ENCODE data around the gene HIBCH.
"Not testable (repeated sequence)": the region's sequence is repeated elsewhere in the genome, so short reads cannot be mapped to it uniquely, and the experiment has no call there.

The HIBCH gene

DNA sequence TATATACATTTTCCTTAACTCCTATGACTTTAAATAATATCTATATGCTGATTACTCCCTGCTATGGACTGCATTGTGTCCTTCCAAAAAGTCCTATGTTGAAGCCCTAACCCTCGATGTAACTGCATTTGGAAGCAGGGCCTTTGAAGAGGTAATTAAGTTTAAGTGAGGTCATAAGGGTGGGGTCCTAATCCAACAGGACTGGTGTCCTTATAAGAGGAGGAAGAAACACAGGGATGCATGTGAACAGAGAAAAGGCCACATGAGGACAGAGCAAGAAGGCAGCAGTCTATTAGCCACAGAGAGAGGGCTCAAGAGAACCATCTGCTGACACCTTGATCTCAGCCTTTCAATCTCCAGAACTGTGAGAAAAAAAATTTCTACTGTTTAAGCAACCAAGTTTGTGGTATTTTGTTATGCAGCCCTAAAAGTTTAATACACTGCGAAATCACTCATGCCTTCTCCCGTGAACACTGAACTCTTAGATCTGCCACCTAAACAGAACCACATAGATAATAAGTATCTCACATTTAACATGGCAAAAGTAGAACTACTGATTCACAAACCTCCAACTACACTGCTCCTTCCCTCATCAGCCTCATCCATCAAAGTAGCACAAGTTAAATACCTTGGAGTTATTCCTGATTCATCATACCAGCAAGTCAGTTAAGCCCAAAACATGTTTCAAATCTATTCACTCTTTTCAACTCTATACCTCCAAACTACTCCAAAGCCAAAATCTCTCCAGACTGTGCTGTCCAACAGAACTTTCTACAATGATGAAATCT lies 65.4 kb downstream of the HIBCH start:
- DNase-seq (ENCODE audit: low read depth in 1 of 2, low spot score in 1 of 2): no peak

- DNase-seq (ENCODE audit: low read depth in 1 of 2, low spot score in 1 of 2): no peak
Measured at GRCh38 chr2:190250421-190250820, 69.2 kb downstream of the HIBCH start.

DNA sequence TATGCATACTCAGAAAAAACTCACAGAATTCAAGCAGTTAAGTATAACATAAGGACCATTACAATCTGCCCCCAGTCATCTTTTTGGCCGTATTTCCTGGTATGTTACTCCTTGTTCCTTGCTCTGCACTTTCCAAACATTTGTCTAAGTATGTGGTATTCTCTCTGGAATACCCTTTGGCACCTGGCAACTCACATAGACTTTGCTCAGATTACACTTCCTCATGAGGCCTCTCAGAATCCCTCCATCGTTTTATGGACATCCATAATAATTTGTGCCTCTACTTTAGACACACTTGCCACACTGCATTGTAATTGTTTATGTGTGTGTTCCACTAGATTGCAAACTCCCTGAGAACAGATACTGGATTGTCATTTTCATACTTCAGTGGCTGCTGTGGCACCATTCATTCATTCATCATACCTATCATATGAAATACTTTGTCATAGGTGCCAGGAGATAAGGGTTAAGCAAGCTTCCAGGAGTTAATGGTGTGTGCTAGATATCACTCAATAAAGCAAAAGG lies 84.0 kb downstream of the HIBCH start:
- DNase-seq (ENCODE audit: low read depth in 1 of 2, low spot score in 1 of 2): no peak

GRCh38 chr2:190235101-190235500 lies 84.5 kb downstream of the HIBCH start:
- DNase-seq (ENCODE audit: low read depth in 1 of 2, low spot score in 1 of 2): no peak

DNA sequence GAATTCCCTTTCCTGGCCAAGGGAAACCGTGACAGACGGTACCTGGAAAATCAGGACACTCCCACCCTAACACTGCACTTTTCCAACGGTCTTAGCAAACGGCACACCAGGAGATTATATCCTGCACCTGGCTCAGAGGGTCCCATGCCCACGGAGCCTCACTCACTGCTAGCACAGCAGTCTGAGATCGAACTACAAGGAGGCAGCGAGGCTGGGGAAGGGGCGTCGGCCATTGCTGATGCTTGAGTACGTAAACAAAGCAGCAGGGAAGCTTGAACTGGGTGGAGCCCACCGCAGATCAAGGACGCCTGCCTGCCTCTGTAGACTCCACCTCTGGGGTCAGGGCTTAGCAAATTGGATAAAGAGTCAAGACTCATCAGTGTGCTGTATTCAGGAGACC lies 95.6 kb downstream of the HIBCH start:
- DNase-seq (ENCODE audit: low read depth in 1 of 2, low spot score in 1 of 2): not testable (repeated sequence)

DNA sequence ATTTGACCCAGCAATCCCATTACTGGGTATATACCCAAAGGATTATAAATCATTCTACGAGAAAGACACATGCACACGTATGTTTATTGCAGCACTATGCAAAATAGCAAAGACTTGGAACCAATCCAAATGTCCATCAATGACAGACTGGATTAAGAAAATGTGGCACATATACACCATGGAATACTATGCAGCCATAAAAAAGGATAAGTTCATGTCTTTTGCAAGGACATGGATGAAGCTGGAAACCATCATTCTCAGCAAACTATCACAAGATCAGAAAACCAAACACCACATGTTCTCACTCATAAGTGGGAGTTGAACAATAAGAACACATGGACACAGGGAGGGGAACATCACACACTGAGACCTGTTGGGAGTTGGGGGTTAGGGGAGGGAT lies 96.9 kb downstream of the HIBCH start:
- not testable (repeated sequence) for DNase-seq (ENCODE audit: low read depth in 1 of 2, low spot score in 1 of 2)

DNA sequence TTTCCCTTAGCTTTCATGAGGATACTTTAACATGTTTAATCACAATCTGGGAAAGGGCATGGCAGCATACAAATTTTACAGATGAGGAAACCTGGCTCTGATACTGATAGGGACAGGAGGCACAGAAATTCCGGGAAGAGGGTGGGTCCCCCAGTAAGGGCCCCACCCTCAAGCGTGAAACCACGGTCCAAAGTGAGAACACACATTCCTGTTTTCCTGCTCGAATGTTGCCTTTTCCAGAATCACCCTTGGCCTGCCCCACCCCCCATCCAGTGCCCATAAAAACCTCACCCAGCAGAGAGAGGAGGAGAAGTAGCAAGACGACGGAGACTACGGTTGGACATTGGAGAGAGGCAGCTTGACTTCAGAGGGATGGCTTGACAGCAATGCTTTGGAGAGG lies 98.2 kb downstream of the HIBCH start:
- no peak for DNase-seq (ENCODE audit: low read depth in 1 of 2, low spot score in 1 of 2)

- no peak for DNase-seq (ENCODE audit: low read depth in 1 of 2, low spot score in 1 of 2)
Measured at GRCh38 chr2:190219186-190219585, 100.4 kb downstream of the HIBCH start.

DNA sequence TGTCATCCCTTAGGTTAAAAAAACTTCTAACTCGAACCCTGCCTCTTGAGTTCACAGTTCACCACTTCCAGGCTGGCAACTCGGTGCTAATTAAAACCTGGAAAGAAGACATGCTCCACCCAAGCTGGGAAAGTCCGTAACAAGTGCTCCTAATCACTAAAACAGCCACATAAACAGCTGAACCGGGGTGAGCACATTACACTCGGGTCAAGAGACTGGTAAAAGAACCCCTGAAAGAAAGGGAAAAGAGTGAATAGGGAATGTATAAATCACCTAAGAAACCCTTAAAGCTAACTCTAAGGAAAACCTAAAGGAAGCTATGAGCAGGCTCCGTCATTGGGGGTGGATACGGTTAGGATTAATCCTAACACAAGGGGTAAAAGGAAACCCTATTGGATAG lies 102.0 kb downstream of the HIBCH start:
- DNase-seq (ENCODE audit: low read depth in 1 of 2, low spot score in 1 of 2): no peak

- DNase-seq (ENCODE audit: low read depth in 1 of 2, low spot score in 1 of 2): no peak
Measured at GRCh38 chr2:190216829-190217228, 102.8 kb downstream of the HIBCH start.

DNA sequence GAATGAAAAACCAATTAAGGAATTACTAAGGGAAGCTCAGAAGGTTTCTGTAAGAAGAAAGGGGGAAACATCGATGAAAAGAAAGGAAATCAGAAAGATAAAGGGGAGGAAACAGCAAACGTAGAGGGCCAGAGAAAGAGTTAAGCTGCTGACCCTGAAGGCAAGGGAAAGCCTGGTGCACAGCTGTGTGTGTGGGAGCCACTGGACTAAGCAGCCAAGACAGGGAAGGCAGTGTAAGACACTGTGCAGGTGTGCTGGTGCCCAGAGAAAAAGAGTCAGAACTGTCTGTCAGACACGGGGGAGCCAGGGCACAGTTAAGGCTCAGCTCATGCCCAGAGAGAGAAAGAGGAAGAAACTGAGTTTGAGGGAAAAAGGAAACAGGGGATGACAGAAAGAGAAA lies 104.0 kb downstream of the HIBCH start:
- no peak for DNase-seq (ENCODE audit: low read depth in 1 of 2, low spot score in 1 of 2)

GRCh38 chr2:190214426-190215194 lies 105.0 kb downstream of the HIBCH start:
- no peak for DNase-seq (ENCODE audit: low read depth in 1 of 2, low spot score in 1 of 2)

GRCh38 chr2:190213441-190214335 lies 105.9 kb downstream of the HIBCH start:
- DNase-seq (ENCODE audit: low read depth in 1 of 2, low spot score in 1 of 2): no peak

- DNase-seq (ENCODE audit: low read depth in 1 of 2, low spot score in 1 of 2): no peak
Measured at GRCh38 chr2:190210471-190210870, 109.2 kb downstream of the HIBCH start.

- DNase-seq (ENCODE audit: low read depth in 1 of 2, low spot score in 1 of 2): no peak
Measured at GRCh38 chr2:190209559-190209958, 110.1 kb downstream of the HIBCH start.

DNA sequence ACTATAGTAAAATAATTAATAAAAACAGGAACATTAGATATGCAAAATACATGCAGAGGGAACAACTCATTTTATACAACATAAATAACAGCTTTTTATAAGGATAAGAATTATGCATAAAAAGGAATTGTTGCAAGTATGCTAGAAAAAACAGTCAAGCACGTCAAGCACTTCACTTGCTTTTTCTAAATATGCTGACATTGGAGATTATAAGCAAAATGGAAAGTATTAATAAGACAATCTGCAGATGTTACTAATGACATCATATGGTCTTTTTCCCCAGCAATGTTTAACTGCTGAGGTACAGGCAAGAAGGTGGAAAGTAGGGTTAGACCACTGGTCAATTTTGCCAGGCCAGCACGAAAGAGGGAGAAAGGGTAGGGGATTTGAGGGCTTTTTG lies 111.7 kb downstream of the HIBCH start:
- DNase-seq (ENCODE audit: low read depth in 1 of 2, low spot score in 1 of 2): no peak

DNA sequence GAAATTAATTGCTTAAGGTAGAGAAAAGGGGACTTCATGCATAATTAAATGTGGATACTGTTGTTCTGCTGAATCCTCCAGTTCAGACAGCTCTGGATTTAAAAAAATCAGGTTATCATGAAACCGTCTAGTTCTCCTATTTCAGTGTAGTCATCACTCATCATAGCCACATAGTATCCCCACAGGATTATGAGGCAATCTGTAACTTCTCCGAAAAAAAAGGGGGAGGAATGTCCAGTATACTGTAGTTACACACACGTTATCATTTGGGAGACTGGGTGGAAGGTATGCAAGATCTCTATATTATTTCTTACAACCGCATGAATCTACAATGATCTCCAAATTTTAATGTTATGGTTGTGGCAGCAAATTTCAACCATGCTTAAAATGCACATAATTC lies 114.0 kb downstream of the HIBCH start:
- DNase-seq (ENCODE audit: low read depth in 1 of 2, low spot score in 1 of 2): no peak

GRCh38 chr2:190202604-190203003 lies 117.0 kb downstream of the HIBCH start:
- no peak for DNase-seq (ENCODE audit: low read depth in 1 of 2, low spot score in 1 of 2)

GRCh38 chr2:190202018-190202417 lies 117.6 kb downstream of the HIBCH start:
- DNase-seq (ENCODE audit: low read depth in 1 of 2, low spot score in 1 of 2): no peak

DNA sequence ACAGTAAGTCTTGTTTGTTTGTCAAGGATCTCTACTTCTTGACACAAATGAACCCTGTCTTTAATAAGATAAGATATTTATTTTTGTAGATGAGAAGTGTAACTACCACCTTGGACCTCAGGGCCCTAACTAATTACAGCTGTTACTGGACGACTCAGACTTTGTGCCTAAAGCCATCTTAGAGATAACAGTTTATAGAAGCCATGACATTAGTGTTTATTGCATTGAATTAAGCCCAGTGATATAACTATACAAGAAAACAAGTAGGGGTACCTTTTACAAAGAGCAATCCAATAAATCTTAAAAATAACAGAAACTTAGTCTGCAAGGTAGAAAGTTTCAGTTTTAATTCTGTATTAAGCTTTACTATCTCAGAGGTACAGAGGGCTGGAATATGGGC lies 119.0 kb downstream of the HIBCH start:
- no peak for DNase-seq (ENCODE audit: low read depth in 1 of 2, low spot score in 1 of 2)

- no peak for DNase-seq (ENCODE audit: low read depth in 1 of 2, low spot score in 1 of 2)
Measured at GRCh38 chr2:190199530-190199929, 120.1 kb downstream of the HIBCH start.
